ENCODE results near the gene MLXIP. TPM values are rescaled to one million over a fixed set of nuclear protein-coding genes. Genes with fewer than 3 reads are reported as not detected.

Gene MLXIP
- total and polyA plus RNA-seq, 9 of the 15 experiments (the other 6 are each of a cell fraction or from before 2014, with no cell fraction given): 2.2 to 66.3 (median 18.1) TPM

DNA sequence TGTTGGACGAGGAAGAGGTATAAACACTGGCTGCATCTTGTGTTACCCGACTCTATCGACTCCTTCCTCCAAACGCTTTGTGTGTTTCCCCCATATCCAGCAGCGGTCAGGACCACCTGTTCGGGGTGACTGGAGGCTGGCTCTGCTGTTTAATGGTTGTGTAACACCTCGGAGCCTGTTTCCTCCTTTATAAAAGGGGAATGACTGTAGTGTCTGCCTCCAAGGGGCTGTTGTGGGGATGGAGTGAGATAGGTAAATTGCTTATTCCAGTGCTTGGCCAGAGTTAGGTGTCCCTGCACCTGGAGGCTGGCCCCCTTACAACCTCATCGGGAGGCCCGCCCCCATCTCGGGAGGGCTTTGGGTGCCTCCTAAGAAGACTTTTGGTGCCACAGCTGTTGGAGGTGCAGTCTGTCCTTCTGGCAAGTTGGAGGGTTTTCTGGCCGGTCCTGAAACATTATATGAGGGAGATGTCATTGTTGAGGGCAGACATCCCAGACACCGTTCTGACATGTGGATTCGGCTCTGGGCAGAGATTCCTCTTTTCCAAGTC lies 1.1 kb downstream of the MLXIP start (continued):
- TF ChIP-seq ZNF280A (IDR thresholded peaks at IDR 0.05; ENCODE audit: low read depth, partially characterized antibody) (no peak), BHLHE40 (IDR thresholded peaks at IDR 0.05; ENCODE audit: low read length) (no peak), ZNF449 (CRISPR knock-in tag; IDR thresholded peaks at IDR 0.05) (no peak), JUND (IDR thresholded peaks at IDR 0.05; ENCODE audit: borderline replicate concordance, low read depth, low read length) (no peak), JUND (tag; IDR thresholded peaks at IDR 0.05; ENCODE audit: borderline replicate concordance, low read depth, low read length) (no peak), TCF7L2 (IDR thresholded peaks at IDR 0.05; ENCODE audit: low read depth, low read length) (no peak), ZNF277 (CRISPR knock-in tag; IDR thresholded peaks at IDR 0.05; ENCODE audit: borderline replicate concordance) (no peak), MEIS2 (IDR thresholded peaks at IDR 0.05; ENCODE audit: partially characterized antibody) (no peak), MTA3 (IDR thresholded peaks at IDR 0.05; ENCODE audit: borderline replicate concordance) (0 out of 2 replicates have a peak, but pooled peaks have one; percentile 23), PRMT5 (CRISPR knock-in tag; IDR thresholded peaks at IDR 0.05) (no peak), E4F1 (CRISPR knock-in tag; IDR thresholded peaks at IDR 0.05; ENCODE audit: borderline replicate concordance) (no peak), TEAD4 (IDR thresholded peaks at IDR 0.05; ENCODE audit: low read length) (no peak), TEAD4 (CRISPR knock-in tag; IDR thresholded peaks at IDR 0.05; ENCODE audit: borderline replicate concordance) (no peak), PKNOX1 (IDR thresholded peaks at IDR 0.05) (0 out of 2 replicates have a peak, but pooled peaks have one; percentile 17), ZNF253 (CRISPR knock-in tag; conservative IDR thresholded peaks at IDR 0.05) (no peak), HLTF (IDR thresholded peaks at IDR 0.05) (no peak), SOX6 (IDR thresholded peaks at IDR 0.05) (no peak), ZNF274 (IDR thresholded peaks at IDR 0.05; ENCODE audit: borderline replicate concordance, low read depth, low read length) (no peak), TRIM24 (IDR thresholded peaks at IDR 0.05) (no peak), ZNF184 (CRISPR knock-in tag; IDR thresholded peaks at IDR 0.05) (no peak)
- TF ChIP-seq, protein P1, sequence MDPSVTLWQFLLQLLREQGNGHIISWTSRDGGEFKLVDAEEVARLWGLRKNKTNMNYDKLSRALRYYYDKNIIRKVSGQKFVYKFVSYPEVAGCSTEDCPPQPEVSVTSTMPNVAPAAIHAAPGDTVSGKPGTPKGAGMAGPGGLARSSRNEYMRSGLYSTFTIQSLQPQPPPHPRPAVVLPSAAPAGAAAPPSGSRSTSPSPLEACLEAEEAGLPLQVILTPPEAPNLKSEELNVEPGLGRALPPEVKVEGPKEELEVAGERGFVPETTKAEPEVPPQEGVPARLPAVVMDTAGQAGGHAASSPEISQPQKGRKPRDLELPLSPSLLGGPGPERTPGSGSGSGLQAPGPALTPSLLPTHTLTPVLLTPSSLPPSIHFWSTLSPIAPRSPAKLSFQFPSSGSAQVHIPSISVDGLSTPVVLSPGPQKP (CRISPR knock-in tag; IDR thresholded peaks at IDR 0.05): no peak

All from K562 (cell line).